Activated naive CD4-positive, alpha-beta T cell treated with anti-CD3 and anti-CD28 coated beads for 36 hours (primary cell): ENCODE results near the gene SMIM1. TPM values are rescaled to one million over a fixed set of nuclear protein-coding genes. Genes with fewer than 3 reads are reported as not detected.

Experiments used
- CTCF ChIA-PET: fragments of 350-600 bp; sonication (Branson Sonifier 250); formaldehyde crosslinking; loops from one replicate; lab custom pipeline; 2021; ENCODE audit warnings: antibody characterized with exemption; lab: Charles Lee
- DNase-seq: peaks from one replicate; pipeline ENCODE4 v3.0.0-alpha.2; 2020
- H3K27ac Mint-ChIP-seq: one replicate; pipeline ENCODE4 v1.8.0; 2021; ENCODE audit warnings: mild to moderate bottlenecking, mixed read lengths
- H3K27me3 Mint-ChIP-seq: one replicate; pipeline ENCODE4 v1.8.0; 2021; ENCODE audit warnings: low read depth, mixed read lengths
- H3K36me3 Mint-ChIP-seq: one replicate; pipeline ENCODE4 v1.8.0; 2021; ENCODE audit warnings: low read depth, mixed read lengths
- H3K4me1 Mint-ChIP-seq: one replicate; pipeline ENCODE4 v1.8.0; 2021; ENCODE audit warnings: low read depth, mixed read lengths
- H3K4me3 Mint-ChIP-seq: one replicate; pipeline ENCODE4 v1.8.0; 2021; ENCODE audit warnings: mild to moderate bottlenecking, moderate library complexity, mixed read lengths
- H3K9me3 Mint-ChIP-seq: one replicate; pipeline ENCODE4 v1.8.0; 2021; ENCODE audit warnings: mixed read lengths
- intact Hi-C: fragments of 100-400 bp; cut with micrococcal nuclease; formaldehyde crosslinking; loops from one replicate; pipeline ENCODE4 v1.15.1; 2023
- total RNA-seq, 2 experiments: library from RNA; stranded (reverse); gene quantifications; one replicate each; pipeline ENCODE4 v1.2.3, GENCODE V29; 2021

The SMIM1 gene
- total RNA-seq, 2 experiments from 2014 or later, result 0.83 to 2.0 TPM

DNA sequence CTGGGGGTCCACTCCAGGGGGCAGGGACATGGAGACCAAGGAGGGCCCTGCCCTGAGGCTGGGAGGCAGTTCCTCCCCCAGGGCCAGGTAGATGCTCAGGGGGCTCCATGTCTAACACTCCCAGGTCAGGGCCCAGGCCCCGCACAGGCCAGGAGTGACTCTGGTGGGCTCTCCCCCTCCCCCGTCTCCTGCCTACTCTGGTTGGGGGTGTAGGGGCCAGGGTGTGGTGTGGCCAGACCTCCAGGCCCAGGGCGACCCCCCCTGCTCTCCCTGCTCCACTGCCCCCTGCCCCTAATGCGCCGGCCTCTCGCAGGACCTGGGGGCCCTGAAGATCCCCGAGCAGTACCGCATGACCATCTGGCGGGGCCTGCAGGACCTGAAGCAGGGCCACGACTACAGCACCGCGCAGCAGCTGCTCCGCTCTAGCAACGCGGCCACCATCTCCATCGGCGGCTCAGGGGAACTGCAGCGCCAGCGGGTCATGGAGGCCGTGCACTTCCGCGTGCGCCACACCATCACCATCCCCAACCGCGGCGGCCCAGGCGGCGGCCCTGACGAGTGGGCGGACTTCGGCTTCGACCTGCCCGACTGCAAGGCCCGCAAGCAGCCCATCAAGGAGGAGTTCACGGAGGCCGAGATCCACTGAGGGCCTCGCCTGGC, 40.0 kb upstream of the SMIM1 start:
- Mint-ChIP-seq H3K27ac (no peak overlapping the region), H3K4me1 (no peaks in the 10 kb centered on the region), H3K27me3 (peaks cover 2% of the 10 kb centered on the region), H3K36me3 (no peaks in the 10 kb centered on the region), H3K9me3 (no peaks in the 10 kb centered on the region), H3K4me3 (no peak overlapping the region)
- intact Hi-C loops, result no loop called here
- no peak for DNase-seq
- CTCF ChIA-PET, result no interaction called here

DNA sequence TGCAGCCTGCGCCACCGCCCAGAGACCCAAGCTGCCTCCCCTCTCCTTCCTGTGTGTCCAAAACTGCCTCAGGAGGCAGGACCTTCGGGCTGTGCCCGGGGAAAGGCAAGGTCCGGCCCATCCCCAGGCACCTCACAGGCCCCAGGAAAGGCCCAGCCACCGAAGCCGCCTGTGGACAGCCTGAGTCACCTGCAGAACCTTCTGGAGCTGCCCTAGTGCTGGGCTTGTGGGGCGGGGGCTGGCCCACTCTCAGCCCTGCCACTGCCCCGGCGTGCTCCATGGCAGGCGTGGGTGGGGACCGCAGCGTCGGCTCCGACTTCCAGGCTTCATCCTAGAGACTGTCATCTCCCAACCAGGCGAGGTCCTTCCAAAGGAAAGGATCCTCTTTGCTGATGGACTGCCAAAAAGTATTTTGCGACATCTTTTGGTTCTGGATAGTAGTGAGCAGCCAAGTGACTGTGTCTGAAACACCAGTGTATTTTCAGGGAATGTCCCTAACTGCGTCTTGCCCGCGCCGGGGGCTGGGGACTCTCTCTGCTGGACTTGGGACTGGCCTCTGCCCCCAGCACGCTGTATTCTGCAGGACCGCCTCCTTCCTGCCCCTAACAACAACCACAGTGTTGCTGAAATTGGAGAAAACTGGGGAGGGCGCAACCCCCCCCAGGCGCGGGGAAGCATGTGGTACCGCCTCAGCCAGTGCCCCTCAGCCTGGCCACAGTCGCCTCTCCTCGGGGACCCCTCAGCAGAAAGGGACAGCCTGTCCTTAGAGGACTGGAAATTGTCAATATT, 39.3 kb upstream of the SMIM1 start:
- DNase-seq, result no peak
- no peaks in the 10 kb centered on the region for H3K9me3 Mint-ChIP-seq
- CTCF ChIA-PET, result no interaction called here
- H3K27ac Mint-ChIP-seq, result no peak overlapping the region
- H3K4me3 Mint-ChIP-seq, result no peak overlapping the region
- H3K36me3 Mint-ChIP-seq, result no peaks in the 10 kb centered on the region
- intact Hi-C loops, result no loop called here
- no peaks in the 10 kb centered on the region for H3K4me1 Mint-ChIP-seq
- peaks cover 2% of the 10 kb centered on the region for H3K27me3 Mint-ChIP-seq

DNA sequence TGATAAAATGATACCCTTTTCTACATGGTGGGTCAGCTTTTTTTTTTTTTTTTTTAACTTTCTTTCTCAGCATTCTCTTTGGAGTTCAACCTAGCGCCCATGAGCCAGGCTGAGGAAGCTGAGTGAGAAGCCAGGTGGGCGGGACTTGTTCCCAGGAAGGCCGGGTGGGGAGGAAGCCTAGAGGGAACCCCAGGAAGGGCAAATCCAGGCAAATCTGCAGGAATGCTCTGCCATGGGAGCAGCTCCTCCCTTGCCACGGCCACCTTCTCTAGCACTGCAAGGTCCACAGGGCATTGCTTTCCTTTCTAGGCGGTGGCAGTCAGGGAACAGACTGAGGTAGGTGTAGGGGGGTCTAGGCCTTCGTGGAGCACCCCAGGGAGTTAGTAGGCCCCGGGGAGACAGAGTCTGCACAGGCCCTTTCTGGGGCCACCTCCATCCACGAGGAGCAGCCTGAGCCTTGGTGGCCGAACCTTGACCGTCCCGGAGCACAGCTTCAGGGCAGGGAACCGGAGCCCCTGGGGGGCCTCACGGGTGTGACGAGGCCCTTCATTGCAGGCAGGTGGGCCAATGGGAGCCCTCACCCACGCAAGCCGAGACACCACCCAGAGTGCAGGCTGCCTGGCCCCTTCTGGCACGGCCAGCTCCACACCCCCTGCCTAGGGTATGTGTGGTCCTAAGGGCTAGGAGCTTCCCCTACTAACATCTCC, 38.5 kb upstream of the SMIM1 start:
- CTCF ChIA-PET, result no interaction called here
- no peak for DNase-seq
- no peak overlapping the region for H3K27ac Mint-ChIP-seq
- H3K27me3 Mint-ChIP-seq, result peaks cover 2% of the 10 kb centered on the region
- no peaks in the 10 kb centered on the region for H3K36me3 Mint-ChIP-seq
- no peaks in the 10 kb centered on the region for H3K4me1 Mint-ChIP-seq
- intact Hi-C loops, result no loop called here
- no peaks in the 10 kb centered on the region for H3K9me3 Mint-ChIP-seq
- H3K4me3 Mint-ChIP-seq, result no peak overlapping the region

DNA sequence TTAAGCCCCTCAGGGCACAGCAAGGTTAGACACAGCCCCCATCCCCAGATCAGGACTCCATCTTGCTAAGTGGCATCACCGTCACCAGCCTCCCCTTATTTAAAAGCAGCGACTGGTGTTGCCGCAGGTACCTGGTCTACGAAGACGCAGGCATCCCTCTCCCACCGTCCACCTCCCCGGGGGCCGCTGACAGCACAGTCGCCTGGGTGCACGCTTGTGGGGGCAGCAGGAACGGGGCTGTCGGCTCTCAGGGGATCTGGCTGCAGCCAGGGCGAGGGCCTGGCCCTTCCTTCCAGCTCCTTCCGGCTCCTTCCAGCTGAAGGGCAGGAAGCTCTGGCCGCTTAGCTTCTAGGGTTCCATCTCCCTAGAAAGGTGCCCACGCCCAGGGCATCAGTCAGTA, 37.9 kb upstream of the SMIM1 start:
- Mint-ChIP-seq H3K4me3 (no peak overlapping the region), H3K36me3 (no peaks in the 10 kb centered on the region)
- CTCF ChIA-PET, result no interaction called here

DNA sequence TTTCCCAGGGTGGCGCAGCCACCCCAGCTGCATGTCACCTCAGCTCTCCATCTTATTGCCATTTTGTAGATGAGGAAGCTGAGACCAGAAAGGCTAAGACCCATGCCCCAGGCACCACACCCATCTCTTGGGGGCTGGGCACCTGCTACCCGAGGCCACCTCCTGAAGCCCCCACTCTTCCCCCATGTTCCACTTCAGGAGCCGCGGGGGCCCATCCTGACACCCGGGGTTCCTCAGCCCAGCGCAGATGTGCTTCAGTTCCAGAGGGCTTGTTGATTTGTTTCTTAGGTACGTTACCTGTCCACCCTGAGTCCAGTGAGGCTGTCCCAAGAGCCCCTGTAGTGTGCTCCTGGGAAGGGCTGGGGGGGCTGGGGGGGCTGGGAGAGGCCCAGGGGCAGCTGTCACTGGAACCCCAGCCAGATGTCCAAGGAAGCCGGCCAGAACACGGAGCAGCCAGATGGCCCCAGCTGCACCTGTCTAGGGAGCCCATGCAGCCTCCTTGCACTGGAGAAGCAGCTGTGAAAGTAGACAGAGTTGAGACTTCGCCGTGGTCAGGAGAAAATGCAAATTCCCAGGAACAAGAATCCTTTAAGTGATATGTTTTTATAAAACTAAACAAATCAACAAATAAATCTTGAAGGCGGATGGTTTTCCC, 37.4 kb upstream of the SMIM1 start:
- H3K27me3 Mint-ChIP-seq, result peaks cover 2% of the 10 kb centered on the region
- no peak for DNase-seq
- no peaks in the 10 kb centered on the region for H3K4me1 Mint-ChIP-seq
- no peaks in the 10 kb centered on the region for H3K36me3 Mint-ChIP-seq
- no peaks in the 10 kb centered on the region for H3K9me3 Mint-ChIP-seq
- CTCF ChIA-PET, result no interaction called here
- no peak overlapping the region for H3K4me3 Mint-ChIP-seq
- no peak overlapping the region for H3K27ac Mint-ChIP-seq
- intact Hi-C loops, result no loop called here

More for the DNA sequence above, 37.9 kb upstream of the SMIM1 start:
- Mint-ChIP-seq H3K27ac (no peak overlapping the region), H3K27me3 (peaks cover 2% of the 10 kb centered on the region), H3K4me1 (no peaks in the 10 kb centered on the region), H3K9me3 (no peaks in the 10 kb centered on the region)
- intact Hi-C loops, result no loop called here
- no peak for DNase-seq

DNA sequence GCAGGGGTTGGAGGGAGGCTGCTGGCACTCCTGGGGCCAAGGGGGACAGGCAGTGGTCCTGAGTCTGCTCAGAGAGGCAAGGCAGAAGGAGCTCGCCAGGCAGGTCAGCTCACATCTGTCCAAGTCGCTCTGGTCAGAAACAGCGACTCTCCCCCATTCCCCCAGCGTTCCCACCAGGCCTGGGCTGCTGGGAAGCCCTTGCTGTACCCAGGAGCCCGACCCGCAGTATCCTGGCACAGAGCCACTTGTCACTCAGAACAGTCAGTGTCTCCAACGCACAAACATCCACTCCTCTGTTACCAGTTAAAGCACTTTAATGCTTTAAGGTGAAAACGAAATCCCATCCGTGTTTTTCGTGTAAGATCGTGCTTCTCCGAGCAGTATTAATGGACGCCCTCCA, 36.9 kb upstream of the SMIM1 start:
- Mint-ChIP-seq H3K36me3 (no peaks in the 10 kb centered on the region), H3K4me1 (no peaks in the 10 kb centered on the region), H3K9me3 (no peaks in the 10 kb centered on the region), H3K4me3 (no peak overlapping the region), H3K27ac (no peak overlapping the region), H3K27me3 (peaks cover 2% of the 10 kb centered on the region)
- intact Hi-C loops, result no loop called here
- DNase-seq, result no peak
- CTCF ChIA-PET, result interaction anchor here (0.7 kb wide), 1 partner anchor 66 kb away, joined by 3 read pairs; no protein-coding TSS in a partner anchor

DNA sequence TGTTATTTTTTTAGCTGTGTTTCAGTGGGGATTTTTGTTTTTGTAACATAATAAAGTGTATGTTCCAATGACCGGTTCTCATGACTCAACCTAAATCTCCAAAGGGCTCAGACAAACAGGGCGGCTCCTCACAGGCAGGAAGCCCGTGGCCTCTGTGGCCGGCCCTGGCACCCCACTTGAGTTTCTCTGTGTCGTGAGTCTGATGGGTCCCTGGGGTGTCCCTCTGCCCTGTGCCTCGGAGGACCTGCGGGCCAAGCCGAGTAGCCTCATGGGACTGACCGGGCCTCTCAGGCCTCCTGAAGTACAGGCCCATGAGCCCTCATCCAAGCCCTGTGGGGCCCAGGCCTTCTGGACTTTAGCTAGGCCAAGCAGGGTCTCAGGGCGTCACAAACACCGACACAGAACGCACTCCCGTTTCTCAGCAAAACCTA, 36.4 kb upstream of the SMIM1 start:
- intact Hi-C loops, result no loop called here
- H3K36me3 Mint-ChIP-seq, result no peaks in the 10 kb centered on the region

DNA sequence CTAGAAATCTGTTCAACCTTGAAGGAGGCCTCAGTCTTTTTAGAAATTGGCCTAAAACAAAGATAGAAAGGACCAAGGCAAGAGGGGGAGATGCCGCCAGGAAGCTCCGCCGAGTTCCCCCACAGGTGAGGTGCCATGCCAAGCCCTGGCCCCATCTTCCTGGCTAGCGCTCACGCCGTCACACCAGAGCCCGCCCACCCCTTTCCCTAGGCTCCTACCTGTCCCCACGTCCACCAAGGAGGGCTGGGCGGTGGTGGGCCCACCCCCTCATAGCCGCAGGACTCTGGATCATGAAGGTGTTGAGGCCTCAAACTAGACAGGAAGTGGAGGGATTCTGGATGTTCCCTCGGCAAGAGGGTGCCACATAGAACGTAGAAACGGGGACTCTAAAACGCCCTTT, 35.8 kb upstream of the SMIM1 start:
- Mint-ChIP-seq H3K27ac (no peak overlapping the region), H3K27me3 (no peaks in the 10 kb centered on the region), H3K4me1 (no peaks in the 10 kb centered on the region), H3K36me3 (peaks cover 4% of the 10 kb centered on the region), H3K4me3 (no peak overlapping the region), H3K9me3 (no peaks in the 10 kb centered on the region)
- CTCF ChIA-PET, result no interaction called here
- DNase-seq, result no peak
- intact Hi-C loops, result no loop called here

More for the DNA sequence above, 36.4 kb upstream of the SMIM1 start:
- H3K4me3 Mint-ChIP-seq, result no peak overlapping the region
- CTCF ChIA-PET, result interaction anchor here (0.7 kb wide), 1 partner anchor 66 kb away, joined by 3 read pairs; no protein-coding TSS in a partner anchor
- no peaks in the 10 kb centered on the region for H3K9me3 Mint-ChIP-seq
- no peaks in the 10 kb centered on the region for H3K4me1 Mint-ChIP-seq
- H3K27ac Mint-ChIP-seq, result no peak overlapping the region
- no peaks in the 10 kb centered on the region for H3K27me3 Mint-ChIP-seq
- no peak for DNase-seq

DNA sequence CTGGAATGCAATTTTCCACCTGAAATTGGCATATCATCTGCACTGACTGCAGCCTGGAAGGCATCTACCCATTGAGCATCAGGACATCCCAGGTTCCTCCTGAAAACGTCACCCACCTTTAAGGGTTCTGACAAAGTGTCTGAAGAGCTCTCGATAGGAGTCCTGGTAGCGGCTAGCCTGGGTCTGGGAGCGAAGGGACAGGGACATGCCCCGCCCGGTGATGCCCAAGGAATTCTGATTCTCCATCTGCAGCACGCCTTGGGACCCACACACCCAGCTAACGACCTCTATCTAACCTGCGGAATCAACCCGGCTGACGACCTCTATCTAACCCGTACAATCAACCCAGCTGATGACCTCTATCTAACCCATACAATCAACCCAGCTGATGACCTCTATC, 33.6 kb upstream of the SMIM1 start:
- intact Hi-C loops, result no loop called here
- Mint-ChIP-seq H3K4me3 (no peak overlapping the region), H3K27me3 (no peaks in the 10 kb centered on the region), H3K9me3 (no peaks in the 10 kb centered on the region), H3K36me3 (peaks cover 12% of the 10 kb centered on the region), H3K27ac (no peak overlapping the region), H3K4me1 (peaks cover 4% of the 10 kb centered on the region)
- no peak for DNase-seq
- CTCF ChIA-PET, result interaction anchor here (1.5 kb wide), 1 partner anchor 12 kb away, joined by 6 read pairs; no protein-coding TSS in a partner anchor

DNA sequence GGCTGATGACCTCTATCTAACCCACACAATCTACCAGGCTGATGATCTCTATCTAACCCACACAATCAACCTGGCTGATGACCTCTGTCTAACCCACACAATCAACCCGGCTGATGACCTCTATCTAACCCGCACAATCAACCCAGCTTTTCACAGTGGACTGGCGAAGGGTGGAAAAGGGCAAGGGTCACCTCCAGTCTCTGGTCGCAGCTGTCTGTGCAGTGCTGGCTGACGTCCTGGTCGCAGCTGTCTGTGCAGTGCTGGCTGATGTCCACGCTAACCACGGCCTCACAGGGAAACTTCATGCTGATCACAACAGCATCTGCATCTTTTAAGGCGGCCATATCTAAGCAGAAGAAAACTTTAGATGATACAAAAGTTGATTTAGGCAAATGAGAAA, 32.5 kb upstream of the SMIM1 start:
- Mint-ChIP-seq H3K27ac (no peak overlapping the region), H3K27me3 (no peaks in the 10 kb centered on the region), H3K4me3 (no peak overlapping the region), H3K36me3 (peaks cover 12% of the 10 kb centered on the region), H3K9me3 (no peaks in the 10 kb centered on the region), H3K4me1 (peaks cover 11% of the 10 kb centered on the region)
- CTCF ChIA-PET, result interaction anchor here (0.7 kb wide), 1 partner anchor 153 kb away, joined by 3 read pairs; no protein-coding TSS in a partner anchor
- intact Hi-C loops, result no loop called here
- no peak for DNase-seq

DNA sequence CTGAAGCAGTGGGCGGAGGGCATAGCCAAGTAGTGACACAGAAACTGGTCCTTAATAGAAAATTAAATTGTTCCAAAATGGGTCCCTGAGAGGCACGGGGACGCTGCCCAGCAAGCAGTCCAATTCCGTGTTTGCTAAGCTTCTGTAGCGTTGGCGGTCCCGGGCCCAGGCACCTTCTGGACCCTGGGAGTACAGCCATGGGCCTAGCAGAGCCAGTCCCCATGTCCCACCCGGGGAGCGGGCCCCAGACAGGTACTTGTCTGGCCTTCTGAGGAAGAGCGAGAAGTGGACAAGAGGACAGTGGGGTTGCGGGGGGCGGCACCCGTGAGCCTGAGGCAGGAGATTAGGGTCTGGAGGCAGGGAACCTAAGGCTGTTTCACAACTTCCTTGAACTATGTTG, 31.8 kb upstream of the SMIM1 start:
- intact Hi-C loops, result no loop called here
- no peak for DNase-seq
- H3K36me3 Mint-ChIP-seq, result peaks cover 17% of the 10 kb centered on the region

More for the DNA sequence above, 31.8 kb upstream of the SMIM1 start:
- no peak overlapping the region for H3K27ac Mint-ChIP-seq
- H3K4me1 Mint-ChIP-seq, result peaks cover 18% of the 10 kb centered on the region
- H3K9me3 Mint-ChIP-seq, result no peaks in the 10 kb centered on the region
- CTCF ChIA-PET, result no interaction called here
- H3K27me3 Mint-ChIP-seq, result no peaks in the 10 kb centered on the region
- H3K4me3 Mint-ChIP-seq, result no peak overlapping the region
